Stimulated activated CD4-positive, alpha-beta T cell treated with anti-CD3 and anti-CD28 coated beads, Interleukin-15, amount 100 ng/mL, for 24 hours (primary cell): ENCODE measurements around the gene GNPDA1.
A peak's percentile ranks its signal among the peaks of the same experiment; 100 is the strongest.

Experiments used
- DNase-seq: peaks from one replicate; pipeline ENCODE4 v3.0.0-alpha.2; 2020

GNPDA1 gene

DNA sequence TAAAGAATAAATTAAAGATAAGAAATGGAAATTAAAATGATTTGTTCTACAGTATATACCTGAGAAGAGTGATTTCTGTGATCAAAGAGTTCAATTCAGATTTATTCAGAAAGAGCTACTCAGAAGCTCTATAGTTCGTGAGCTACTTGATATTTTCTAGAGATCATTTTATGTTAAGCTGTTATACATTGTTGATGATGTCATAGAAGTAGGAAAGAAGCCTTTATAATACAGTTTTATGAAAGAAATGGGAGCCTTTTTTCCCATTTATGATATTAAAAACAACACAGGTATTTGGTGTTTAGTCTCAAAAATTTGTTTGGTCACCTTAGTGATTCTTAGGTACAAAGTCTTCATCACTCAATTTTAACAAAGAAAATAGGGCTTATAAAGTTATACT is 23.1 kb downstream of the GNPDA1 start:
- DNase-seq, result no peak

DNA sequence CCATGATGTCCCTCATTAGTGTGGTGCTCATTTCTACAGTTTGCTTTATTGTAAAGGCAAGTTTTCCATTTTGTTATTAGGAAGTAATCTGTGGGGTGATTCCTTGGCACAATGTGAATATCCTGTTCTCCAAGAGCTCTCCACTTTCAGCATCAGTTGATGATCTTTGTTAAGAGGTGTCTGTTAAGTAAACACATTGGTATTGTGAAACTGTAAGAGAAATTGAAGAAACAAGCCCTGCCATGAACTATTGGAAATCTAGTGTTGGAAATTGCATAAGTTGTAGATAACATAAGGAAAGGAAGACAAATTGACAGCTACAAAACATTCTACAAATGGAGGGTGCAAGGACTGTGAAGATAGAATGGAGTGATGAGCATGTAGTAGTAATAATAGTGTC is 26.8 kb downstream of the GNPDA1 start:
- DNase-seq, result no peak

DNA sequence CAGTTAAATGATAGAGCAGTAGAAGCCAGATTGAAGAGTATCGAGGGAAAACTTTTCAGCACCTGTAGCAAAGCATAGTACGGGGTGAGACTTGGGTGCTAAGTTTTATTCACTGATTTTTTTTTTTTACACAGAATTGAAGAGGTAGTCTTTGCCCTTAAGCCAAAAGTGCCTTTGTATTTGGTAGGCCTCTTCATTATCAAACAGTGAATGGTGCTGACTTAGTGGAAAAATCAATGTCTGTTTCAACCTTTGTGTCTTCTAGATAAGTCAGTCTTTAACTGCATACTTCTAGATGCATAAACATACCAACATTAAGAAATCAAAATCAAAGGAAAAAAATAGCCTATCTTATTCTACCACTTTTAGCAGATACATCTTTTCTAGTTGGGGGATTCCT is 30.2 kb downstream of the GNPDA1 start:
- no peak for DNase-seq

DNA sequence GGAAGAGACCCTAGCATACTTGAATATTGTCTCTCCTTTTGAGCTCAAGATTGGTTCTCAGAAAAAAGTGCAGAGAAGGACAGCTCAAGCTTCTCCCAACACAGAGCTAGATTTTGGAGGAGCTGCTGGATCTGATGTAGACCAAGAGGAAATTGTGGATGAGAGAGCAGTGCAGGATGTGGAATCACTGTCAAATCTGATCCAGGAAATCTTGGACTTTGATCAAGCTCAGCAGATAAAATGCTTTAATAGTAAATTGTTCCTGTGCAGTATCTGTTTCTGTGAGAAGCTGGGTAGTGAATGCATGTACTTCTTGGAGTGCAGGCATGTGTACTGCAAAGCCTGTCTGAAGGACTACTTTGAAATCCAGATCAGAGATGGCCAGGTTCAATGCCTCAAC is 34.4 kb downstream of the GNPDA1 start:
- no peak for DNase-seq

DNA sequence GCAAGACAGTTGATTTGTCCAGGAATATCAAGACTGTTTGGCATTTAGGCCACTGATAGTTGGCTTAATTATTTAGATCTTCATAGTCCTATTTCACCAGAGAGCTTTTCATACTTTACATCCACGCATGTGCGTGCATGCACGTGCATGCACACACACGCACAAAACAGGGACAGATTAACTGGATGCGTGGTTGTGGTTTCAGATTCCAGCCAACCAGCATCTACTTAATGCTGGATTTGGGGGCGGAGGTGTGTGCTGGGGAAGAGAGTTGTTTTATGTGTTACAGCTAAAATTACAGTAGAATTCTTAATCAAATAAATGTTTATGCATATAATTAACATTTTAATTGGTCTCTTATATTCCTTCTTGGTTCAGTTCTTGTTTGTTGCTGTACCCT is 36.7 kb downstream of the GNPDA1 start:
- DNase-seq, result no peak

DNA sequence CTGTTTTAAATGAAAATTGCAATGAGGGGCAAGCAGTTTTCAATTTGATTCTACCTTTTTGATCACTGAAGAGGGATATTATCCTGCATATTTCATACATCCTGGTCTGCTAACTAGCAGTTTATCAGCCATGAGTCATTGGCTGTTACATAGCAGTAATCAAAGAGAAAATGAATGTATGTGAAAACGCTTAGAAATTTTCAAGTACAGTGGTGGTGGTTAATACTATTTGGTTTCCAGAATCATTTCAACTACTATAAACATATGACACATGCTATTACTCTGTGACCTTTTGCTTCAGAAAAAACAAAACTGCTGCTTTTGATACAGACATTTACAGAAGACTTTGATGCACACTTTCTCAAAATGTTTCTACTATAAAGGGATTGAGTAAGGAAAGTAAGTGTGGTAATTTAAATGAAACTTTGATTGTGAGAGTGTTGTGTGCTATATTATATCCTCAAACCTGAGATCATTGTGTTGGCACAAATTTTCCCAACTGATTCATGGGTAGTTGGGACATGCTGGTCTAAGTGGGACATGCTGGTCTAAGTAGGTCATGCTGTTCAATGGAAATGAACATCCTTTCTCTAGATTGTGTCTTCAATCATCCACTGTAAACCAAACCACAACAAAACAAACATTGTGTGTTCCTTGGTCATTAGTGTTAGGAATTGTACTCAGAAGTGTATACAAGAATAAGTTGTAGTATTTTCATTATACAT is 38.8 kb downstream of the GNPDA1 start:
- no peak for DNase-seq

DNA sequence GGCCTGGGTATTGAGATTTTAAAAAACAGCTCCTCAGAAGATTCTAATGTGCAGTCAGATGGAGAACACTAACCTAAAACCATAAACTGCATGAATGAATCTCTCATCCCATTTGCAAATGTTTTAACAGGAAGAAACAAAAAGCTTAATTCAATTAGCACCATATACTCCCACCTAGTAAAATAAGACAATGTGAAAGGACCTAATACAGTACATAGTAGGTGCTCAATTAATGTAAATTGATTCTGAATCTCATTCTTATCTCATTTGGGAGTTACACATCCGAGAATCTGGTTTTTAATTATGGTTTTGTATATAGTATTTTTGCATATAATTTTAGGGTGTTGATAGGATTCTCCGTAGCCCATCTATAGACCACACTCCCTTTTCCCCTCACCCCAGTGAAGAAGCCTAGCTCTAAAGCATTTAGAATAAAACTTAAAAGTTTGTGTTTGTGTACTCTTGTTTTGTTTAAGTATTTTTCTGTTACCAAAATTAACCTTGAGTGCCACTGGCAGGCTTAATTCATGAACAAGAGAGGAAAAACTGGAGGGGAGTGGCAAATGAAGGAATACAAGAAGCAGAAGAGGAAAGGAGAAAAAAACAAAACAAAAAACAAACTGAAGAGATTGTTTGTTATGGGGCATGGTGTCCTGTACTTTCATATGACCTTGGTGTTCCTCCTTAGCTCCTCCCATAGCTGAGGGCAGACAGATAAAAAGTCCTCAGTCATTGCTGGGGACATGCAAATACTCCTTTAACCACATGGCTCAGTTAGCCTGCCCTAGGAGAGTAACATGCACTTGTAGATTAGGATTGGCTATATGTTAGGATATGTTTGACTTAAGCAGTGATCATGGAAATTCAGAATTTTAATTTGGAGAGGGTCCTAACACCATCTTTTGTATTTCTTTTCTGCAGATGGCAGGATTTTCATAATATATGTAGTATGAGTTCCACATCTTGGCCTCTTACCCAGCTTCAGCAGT is 42.8 kb downstream of the GNPDA1 start:
- no peak for DNase-seq

DNA sequence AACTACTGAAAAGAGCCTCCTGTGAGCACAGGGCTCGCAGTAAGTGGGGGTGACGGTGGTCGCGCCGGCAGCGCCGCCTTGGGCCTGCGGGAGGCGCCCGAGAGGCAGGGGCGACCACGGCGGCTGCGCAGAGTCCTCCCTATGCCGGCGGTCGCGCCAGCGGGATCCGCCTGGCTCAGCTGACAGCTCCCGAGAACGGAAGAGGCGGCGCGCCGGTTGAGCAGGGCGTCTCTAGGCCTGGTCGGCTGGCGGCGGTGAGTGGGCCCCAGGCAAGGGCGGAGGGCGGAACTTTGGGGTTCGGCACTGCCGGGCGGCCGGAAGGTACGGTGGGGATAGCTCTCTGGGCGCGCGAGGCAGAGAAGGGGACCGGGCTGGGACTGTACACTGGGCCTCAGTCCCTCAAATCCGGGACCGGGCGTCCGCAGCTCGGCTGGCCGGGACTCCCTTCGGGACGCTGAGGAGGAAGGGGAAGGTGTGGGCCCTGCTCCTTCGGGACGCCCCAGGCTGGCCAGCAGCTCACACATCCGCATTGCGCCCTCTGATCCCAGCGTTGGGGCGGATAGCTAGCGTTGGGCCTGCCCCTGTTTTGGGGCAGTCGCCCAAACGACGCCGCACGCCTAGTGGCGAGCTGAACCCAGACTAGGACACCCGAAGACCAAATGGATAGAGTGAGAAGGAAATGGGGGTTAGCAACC is 43.8 kb downstream of the GNPDA1 start, which contains the start of gene RNF14:
TSS of gene RNF14 (plus strand) at position 192 of the 695 bp plus-strand sequence. CDS start 4,484 bp downstream, outside the sequence.
- peak; percentile 96 for DNase-seq

DNA sequence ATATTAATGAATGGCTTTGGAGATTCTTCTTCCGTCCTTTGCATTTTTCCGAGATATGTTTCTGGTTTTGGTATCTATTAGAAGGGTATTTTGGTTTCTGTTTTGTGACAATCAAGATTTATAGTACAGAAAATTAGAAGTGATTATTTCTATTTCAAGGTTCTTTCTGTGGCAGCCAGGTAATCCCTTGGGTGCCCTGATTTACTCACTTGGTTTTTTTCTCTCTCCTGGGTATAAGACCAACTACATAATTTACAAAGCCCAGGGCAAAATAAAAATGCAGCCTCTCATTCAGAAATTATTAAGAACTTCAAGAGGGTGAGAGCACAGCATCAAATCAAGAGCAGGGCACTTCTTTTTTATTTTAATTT is 45.9 kb downstream of the GNPDA1 start:
- DNase-seq, result no peak

DNA sequence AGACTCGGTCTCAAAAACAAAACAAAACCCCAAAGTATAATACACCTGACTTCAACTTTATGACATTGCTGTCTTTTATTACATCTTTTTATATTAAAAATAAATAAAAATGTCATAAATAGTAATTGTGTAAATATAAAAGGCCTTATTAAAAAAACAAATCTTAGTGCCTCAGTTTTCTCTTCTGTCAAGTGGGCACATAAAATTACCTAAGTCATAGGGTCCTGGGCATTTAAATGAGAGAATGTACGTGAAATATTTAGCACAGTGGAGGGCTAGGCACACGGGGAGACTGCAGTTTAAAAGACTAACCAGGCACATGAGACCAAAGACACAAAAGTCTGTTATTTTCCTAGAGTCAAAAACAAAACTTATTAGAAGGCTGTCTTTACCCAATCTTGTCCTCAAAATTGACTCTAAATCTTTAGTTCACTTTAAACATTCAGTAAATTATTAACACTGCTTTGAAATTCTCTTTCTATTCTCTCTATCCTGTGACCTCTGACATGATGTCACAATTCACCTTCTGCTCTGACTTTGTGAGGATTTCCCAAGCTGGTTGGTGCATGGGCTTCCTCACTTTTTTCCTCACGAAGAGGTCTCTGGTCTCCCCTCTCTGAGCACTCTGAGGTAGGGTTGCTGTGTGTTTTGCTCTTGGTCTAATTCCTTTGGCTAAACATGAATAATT is 46.4 kb downstream of the GNPDA1 start:
- no peak for DNase-seq

DNA sequence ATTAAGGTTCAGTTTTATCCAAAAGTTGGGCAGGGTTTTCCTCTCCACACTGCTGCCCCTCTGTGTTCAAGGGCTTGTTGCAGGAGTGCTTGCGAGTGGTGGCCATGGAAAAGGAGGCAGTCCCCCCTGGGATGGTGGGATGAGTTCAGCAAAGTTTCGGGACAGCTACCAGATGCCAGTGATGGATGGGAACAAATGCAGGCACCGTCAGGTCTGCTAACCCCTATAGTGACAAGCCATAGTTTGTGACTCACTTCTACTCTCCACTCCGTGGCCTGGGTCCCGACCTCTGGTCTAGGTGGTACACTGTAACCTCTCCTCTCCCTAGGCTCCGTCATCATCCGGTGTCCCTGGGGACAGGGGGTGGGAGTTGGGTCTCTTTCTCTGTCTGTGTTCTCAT is 47.8 kb downstream of the GNPDA1 start:
- no peak for DNase-seq

DNA sequence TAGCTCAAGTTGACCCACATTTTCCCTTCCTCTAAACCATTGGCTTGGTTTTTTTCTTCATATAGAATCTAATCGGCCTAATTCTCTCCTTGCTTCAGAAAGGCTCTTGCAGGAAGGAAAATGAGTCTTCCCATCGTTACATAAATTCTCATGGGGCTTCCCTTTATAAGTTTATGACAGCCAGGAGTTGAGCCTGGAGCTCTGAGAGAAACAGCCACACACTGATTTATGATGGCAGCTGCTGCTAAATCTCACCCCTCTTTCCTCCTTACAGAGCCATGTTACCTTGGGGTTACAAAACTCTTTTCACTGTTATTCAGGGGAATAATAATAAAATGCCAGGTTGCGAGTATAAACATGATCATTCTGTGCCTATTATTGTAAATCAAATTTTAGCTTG is 49.1 kb downstream of the GNPDA1 start:
- DNase-seq, result no peak

DNA sequence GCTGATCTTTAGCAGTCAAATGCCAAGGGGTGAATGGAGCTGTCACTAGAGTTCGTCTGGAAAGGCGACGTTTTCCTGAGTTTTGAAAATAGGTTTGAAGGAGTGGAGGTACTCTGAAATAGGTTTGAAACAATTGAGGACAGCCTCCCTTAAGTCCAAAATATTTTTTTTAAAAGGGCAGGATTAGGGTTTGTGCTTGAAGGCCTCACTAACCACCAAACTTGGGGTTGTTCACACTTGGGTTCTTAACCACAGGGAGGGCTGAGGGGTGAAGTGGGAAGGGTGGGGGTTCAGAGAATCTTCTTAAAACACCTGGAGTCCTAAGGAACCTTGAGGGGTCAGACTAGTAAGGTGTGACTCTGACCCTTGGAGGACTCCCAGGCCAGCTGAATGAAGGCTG is 51.4 kb downstream of the GNPDA1 start:
- no peak for DNase-seq

DNA sequence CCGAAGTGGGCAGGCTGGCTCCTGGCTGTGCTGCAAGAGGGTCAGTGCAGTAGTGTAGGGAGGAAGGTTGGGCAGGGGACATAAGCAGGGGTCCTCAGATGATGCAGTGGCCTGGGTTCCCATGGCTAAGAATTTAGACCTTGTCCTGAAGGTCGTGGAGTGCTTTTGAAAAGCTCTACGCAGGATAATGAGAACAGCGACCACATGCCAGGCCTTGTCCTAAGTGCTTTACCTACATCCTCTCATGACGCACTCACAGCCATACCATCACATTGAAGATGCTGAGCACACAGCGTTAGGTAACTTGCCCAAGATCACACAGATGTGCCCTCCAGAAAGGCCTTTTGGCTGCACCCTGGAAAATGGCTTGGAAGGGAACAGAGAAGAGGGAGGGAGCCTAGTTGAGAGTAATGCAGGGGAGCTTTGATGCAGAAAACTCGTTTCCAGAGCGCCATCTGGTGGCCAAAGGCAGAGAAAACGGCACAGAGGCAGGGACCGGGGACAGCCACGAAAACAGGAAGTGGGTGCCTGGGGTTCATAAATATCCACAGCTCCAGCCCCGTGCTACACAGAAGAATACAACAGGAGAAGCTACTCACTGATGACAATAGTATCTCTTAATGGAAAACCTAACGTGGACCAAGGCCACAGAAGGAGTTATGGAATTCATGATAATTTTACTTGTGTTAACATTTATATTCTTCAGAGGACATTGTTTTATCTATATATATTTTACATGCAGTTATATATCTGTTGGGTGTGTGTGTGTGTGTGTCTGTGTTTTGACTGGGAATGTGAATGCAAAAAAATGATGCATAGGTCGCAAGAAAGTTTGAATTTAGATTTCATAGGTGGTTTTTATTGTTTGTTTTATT is 52.1 kb downstream of the GNPDA1 start:
- DNase-seq, result peak; percentile 92

DNA sequence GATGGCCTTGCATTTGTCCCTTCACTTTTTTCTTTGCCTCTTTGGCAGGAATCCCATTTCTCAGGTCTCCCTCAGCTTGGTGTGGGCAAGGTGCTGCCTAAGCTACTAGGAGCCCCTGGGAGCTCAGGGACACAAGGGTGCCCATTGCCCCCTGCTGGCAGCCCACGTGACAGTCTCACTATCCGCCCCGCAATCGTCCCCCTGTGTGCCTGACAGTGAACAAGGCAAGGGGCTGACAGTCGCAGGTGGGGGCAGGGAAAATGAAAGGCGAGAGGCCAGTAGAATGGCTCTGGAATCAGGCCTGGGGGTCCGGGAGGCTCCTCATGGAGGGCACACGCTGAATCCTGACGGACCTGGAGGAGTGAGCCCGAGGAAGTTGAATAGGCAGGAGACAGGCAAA is 52.8 kb downstream of the GNPDA1 start:
- DNase-seq, result peak; percentile 47

DNA sequence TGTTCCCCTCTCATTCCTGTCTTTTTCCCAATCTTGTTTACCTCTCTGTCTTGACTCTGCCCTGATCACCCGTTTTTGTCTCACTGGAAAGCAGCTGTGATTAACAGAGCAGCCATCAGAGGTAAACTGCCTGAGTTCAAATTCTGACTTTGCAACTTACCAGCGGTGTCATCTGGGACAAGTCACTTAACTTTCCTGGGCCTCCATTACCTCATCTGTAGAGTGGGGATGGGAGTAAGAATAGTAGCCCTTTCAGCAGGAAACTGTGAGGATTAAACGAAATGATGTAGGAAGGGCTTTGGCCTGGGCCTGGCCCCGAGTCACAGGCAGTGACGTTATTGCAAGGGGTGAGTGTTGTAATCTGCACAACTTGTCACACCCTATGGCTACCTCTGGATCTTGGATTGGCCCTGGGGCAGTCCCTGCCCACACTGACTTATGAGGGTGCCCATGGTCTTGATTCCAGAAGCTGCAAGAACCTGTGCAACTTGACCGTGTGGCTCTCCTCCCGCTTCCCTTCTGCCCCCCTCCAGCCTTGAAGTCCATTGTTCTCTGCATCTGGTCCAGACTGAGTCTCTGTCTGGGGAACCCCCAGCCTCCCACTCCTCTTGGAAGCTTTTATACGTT is 54.2 kb downstream of the GNPDA1 start:
- peak; percentile 38 for DNase-seq

DNA sequence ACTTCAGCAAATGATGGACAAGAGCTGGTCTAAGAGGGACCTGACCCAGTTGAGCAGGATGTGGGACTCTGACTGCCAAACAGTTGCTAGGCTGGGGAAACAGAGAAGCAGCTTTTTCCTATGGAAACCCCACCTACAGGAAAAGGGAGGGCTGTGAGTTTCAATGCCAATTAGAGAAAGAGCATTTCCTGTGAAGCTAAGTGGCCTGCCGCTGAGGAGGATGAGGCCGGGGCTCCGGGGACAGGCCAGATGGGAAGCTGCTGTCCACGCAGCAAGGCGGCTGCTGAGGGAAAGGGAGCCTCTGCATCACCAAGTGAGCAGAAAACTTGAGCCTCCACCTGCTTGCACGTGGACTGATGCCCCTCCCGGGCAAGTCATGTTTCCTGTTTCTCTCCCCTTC is 54.7 kb downstream of the GNPDA1 start, which contains the start of gene PCDH12:
TSS of gene PCDH12 (minus strand) at position 90 of the 400 bp plus-strand sequence. CDS start 351 bp downstream, outside the sequence.
- peak; percentile 45 for DNase-seq

DNA sequence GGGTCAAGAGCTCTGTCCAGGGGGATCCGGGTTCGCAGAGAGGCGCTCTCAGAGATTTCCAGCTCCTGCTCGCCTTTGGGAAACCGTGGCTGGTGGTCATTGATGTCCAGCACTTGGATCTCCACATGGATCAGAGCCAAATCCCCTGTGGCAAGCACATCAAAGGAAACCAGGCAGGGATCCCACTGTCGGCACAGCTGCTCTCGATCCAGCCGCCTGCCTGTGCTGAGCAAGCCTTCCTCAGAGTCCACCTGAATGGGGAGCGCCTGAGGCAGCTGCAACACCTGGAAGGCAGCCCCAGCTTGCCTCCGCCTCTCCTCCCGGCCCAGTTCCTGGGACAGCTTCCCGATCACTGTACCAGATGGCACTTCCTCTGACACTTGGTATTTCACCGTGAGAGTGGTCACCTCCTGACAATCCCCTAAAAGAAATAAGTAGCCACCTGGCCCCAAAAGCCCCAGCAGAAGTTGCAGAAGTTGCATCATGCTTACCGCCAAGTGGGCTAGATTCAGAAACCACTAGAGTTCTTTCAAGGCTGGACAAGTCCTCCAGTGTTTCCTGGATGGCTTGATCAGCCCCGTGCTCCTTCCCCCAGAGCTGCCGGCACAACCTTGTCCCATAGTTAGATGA is 55.3 kb downstream of the GNPDA1 start:
- DNase-seq, result no peak

DNA sequence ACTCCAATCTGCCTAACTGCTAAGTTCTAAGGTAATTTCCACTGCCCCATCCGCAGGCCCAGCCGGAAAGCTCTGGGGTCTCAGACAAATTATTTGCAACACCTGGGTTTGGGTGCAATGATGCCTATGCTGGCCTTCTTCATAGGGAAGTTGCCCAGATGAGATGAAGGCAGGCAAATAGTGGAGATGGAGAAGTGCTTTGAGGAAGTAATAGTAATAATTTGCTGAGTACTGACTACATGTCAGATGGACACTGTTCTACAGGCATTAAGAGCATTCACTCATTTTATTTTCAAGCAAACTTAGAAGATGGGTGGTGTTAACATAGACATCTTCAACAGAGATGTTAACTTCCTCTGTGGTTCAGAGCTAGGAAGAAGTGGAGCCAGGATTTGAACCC is 58.6 kb downstream of the GNPDA1 start:
- no peak for DNase-seq

DNA sequence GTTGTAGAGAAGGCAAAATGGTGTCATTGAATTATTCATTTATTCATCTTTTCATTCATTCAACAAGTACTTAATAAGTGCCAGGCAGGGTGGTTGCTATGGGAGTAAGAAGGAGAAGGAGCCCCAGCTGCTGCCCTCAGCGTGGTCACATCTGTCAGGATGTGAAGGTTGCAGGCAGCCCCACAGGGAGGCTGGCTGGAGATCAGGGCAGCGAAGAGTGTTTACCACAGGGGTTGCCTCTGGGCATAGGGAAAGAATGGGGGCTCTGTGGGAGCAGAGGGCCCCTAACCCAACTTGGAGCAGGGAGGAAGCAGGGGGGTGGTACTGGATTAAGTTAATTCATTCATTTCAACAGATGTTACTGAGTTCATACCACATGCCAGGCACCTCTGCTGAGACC is 60.8 kb downstream of the GNPDA1 start:
- DNase-seq, result no peak

DNA sequence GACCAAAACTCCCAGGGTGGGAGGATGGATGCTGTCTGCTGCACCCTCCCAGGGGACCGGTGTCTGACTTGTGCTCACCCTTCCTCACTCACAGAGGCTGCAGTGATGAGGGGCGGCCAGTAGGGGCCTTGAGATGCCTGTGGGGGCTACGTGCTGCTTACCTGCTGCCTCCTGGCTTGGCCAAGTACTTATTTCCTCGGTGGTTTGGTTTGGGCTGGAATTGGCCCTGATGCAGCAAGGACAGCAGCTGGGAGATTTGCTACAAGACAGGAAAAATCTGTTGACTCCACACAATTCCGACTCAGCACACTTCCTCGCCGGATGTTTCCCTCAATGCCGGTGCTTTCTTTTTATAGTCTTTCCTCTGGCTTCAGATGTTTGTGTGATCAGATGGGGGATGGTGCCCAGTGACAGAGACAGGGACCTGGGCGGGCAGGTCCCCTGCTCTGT is 61.5 kb downstream of the GNPDA1 start:
- peak; percentile 48 for DNase-seq
